ENCODE measurements around the gene RBFOX1. TPM values are rescaled to one million over a fixed set of nuclear protein-coding genes. Genes with fewer than 3 reads are reported as not detected.

Gene RBFOX1
- total RNA-seq, 1 donor from 2014 or later: not detected

- Mint-ChIP-seq H3K4me3 (ENCODE audit: unreplicated experiment) (no peak overlapping the region), H3K27me3 (ENCODE audit: low read depth) (no peaks in the 10 kb centered on the region), H3K9me3 (ENCODE audit: low read depth) (peaks cover 30% of the 10 kb centered on the region), H3K27ac (ENCODE audit: unreplicated experiment) (no peak overlapping the region), H3K36me3 (ENCODE audit: low read depth) (no peaks in the 10 kb centered on the region), H3K4me1 (ENCODE audit: low read depth) (no peaks in the 10 kb centered on the region)
- DNase-seq (ENCODE audit: low spot score): no peak
- no peak for TF ChIP-seq CTCF (IDR thresholded peaks at IDR 0.05)
Measured at GRCh38 chr16:7366993-7367880, 34.6 kb downstream of the RBFOX1 start.

DNA sequence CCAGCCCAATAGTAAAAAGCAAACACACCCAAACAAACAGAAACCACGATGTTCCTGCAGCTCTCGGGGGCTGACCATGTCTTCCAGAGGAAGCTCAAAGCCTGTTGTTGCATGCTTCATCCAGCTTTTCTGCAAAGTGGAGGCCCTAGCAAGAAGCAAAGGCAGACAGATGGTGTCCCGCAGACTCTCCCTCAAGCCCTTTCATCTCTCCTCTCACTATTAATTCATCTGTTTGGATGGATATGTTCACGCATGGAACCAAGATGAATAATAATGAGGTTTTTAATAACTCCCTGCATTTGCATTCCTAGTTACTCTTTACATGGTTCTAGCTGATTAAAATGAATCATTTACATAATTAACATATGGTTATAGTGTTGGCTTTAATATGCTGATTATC lies 36.6 kb downstream of the RBFOX1 start:
- peaks cover 23% of the 10 kb centered on the region for H3K9me3 Mint-ChIP-seq (ENCODE audit: low read depth)
- no peaks in the 10 kb centered on the region for H3K36me3 Mint-ChIP-seq (ENCODE audit: low read depth)
- no peak for DNase-seq (ENCODE audit: low spot score)
- H3K4me3 Mint-ChIP-seq (ENCODE audit: unreplicated experiment): no peak overlapping the region
- no peak for TF ChIP-seq CTCF (IDR thresholded peaks at IDR 0.05)
- H3K27ac Mint-ChIP-seq (ENCODE audit: unreplicated experiment): no peak overlapping the region
- H3K4me1 Mint-ChIP-seq (ENCODE audit: low read depth): no peaks in the 10 kb centered on the region
- no peaks in the 10 kb centered on the region for H3K27me3 Mint-ChIP-seq (ENCODE audit: low read depth)

- H3K4me3 Mint-ChIP-seq (ENCODE audit: unreplicated experiment): no peak overlapping the region
- TF ChIP-seq CTCF (IDR thresholded peaks at IDR 0.05): no peak
- H3K4me1 Mint-ChIP-seq (ENCODE audit: low read depth): no peaks in the 10 kb centered on the region
- no peak overlapping the region for H3K27ac Mint-ChIP-seq (ENCODE audit: unreplicated experiment)
- no peaks in the 10 kb centered on the region for H3K27me3 Mint-ChIP-seq (ENCODE audit: low read depth)
- no peaks in the 10 kb centered on the region for H3K36me3 Mint-ChIP-seq (ENCODE audit: low read depth)
- H3K9me3 Mint-ChIP-seq (ENCODE audit: low read depth): peaks cover 11% of the 10 kb centered on the region
- no peak for DNase-seq (ENCODE audit: low spot score)
Measured at GRCh38 chr16:7372095-7372494, 39.5 kb downstream of the RBFOX1 start.

- no peak for DNase-seq (ENCODE audit: low spot score)
- Mint-ChIP-seq H3K4me1 (ENCODE audit: low read depth) (no peaks in the 10 kb centered on the region), H3K9me3 (ENCODE audit: low read depth) (peaks cover 11% of the 10 kb centered on the region), H3K4me3 (ENCODE audit: unreplicated experiment) (no peak overlapping the region), H3K36me3 (ENCODE audit: low read depth) (no peaks in the 10 kb centered on the region), H3K27ac (ENCODE audit: unreplicated experiment) (no peak overlapping the region), H3K27me3 (ENCODE audit: low read depth) (no peaks in the 10 kb centered on the region)
- no peak for TF ChIP-seq CTCF (IDR thresholded peaks at IDR 0.05)
Measured at GRCh38 chr16:7373776-7374175, 41.1 kb downstream of the RBFOX1 start.

DNA sequence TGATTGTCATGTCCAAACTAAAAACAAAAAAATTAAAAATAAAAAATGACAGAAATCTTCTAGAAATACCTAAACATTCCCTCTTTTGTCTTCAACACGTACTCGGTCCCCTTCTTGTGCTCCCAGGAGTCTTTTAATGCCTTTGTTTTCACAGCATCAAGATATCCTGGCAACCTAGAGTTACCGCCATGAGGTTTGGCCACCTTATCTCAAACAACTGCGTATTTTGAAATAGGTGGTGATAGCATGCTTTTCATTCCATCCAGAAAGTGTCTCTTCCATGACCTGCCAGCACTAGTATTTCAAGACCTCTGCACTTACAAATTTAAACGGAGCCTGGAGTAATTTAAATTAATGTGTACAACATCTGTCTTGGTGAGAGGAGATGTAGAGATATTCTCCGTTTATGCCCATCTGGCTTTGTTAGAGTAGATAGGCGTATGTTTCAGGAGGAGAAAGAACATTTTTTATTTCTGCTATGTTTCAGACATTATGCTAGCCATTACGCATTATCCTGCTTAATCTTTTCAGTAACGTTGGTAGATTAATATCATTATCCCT lies 42.0 kb downstream of the RBFOX1 start:
- H3K27me3 Mint-ChIP-seq (ENCODE audit: low read depth): no peaks in the 10 kb centered on the region
- no peaks in the 10 kb centered on the region for H3K4me1 Mint-ChIP-seq (ENCODE audit: low read depth)
- peaks cover 11% of the 10 kb centered on the region for H3K9me3 Mint-ChIP-seq (ENCODE audit: low read depth)

More for the DNA sequence above, 42.0 kb downstream of the RBFOX1 start:
- H3K4me3 Mint-ChIP-seq (ENCODE audit: unreplicated experiment): no peak overlapping the region
- TF ChIP-seq CTCF (IDR thresholded peaks at IDR 0.05): no peak
- H3K36me3 Mint-ChIP-seq (ENCODE audit: low read depth): no peaks in the 10 kb centered on the region
- DNase-seq (ENCODE audit: low spot score): no peak
- no peak overlapping the region for H3K27ac Mint-ChIP-seq (ENCODE audit: unreplicated experiment)

Data from chondrocyte (in vitro differentiated cells).